ENCODE results near the gene KRTAP4-12.
"Not testable (repeated sequence)": the region's sequence is repeated elsewhere in the genome, so short reads cannot be mapped to it uniquely, and the experiment has no call there.

KRTAP4-12 gene

GRCh38 chr17:41084100-41084856, 39.7 kb downstream of the KRTAP4-12 start, which contains the start of gene KRTAP4-7:
TSS of gene KRTAP4-7 (plus strand) at chr17:41084150. CDS start at chr17:41084207, 57 bp downstream.
- DNase-seq = not testable (repeated sequence)

GRCh38 chr17:41083427-41083826, 40.6 kb downstream of the KRTAP4-12 start:
- not testable (repeated sequence) for DNase-seq

- DNase-seq = no peak
Observed at GRCh38 chr17:41082626-41083025, 41.4 kb downstream of the KRTAP4-12 start.

DNA sequence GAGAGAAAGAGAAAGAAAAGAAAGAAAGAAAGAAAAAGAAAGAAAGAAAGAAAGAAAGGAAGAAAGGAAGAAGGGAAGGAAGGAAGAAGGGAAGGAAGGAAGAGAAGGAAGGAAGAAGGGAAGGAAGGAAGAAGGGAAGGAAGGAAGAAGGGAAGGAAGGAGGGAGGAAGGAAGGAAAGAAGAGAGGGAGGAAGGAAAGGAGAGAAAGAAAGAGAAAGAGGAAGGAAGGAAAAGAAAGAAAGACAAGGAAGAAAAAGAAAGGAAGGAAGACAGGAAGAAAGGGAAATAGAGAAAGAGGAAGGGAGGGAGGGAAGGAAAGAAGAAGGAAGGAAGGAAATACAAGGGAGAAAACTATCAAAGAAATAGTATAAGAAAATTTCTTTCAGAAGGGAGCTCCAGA, 47.2 kb downstream of the KRTAP4-12 start:
- DNase-seq = no peak

DNA sequence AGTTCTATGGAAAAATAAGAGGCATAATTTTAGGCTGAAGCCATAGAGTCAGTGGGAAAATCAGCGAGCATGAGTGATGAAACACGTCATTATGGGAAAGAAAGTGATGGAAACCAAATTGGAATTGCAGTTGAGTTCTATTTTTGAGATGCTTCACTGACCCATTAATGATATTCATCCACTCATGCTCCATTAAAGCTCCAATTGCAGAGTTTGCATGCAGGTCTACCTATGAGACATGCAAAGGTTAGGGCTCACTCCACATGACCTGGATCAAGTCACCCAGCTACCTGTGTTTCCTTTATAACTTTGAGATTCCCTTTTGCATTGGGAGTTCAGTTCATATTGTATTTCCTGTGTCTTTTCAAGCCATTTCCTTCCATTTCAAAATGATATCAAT, 50.3 kb downstream of the KRTAP4-12 start:
- DNase-seq = no peak

Measured in NCI-H1092 (cell line).